HG03342 (cell line): ENCODE measurements around the gene SLC22A16.

Experiments used
- ATAC-seq: cut with Tn5 transposase; IDR thresholded peaks from one replicate; pipeline ENCODE4 v1.9.1; 2021; ENCODE audit warnings: mild to moderate bottlenecking, moderate library complexity; ENCODE audit not compliant: unreplicated experiment

The SLC22A16 gene

GRCh38 chr6:110409794-110410193, 66.6 kb downstream of the SLC22A16 start:
- ATAC-seq = no peak

GRCh38 chr6:110408901-110409300, 67.5 kb downstream of the SLC22A16 start:
- ATAC-seq = no peak

- ATAC-seq = no peak
Observed at GRCh38 chr6:110404607-110405006, 71.8 kb downstream of the SLC22A16 start.

GRCh38 chr6:110401585-110402176, 74.7 kb downstream of the SLC22A16 start:
- no peak for ATAC-seq

- ATAC-seq = no peak
Observed at GRCh38 chr6:110400208-110400607, 76.2 kb downstream of the SLC22A16 start.

GRCh38 chr6:110399219-110400071, 77.0 kb downstream of the SLC22A16 start:
- ATAC-seq = no peak

- ATAC-seq = no peak
Observed at GRCh38 chr6:110398778-110399177, 77.6 kb downstream of the SLC22A16 start.

GRCh38 chr6:110395221-110395620, 81.2 kb downstream of the SLC22A16 start:
- ATAC-seq = no peak

GRCh38 chr6:110394409-110394808, 82.0 kb downstream of the SLC22A16 start:
- ATAC-seq = no peak

- no peak for ATAC-seq
Observed at GRCh38 chr6:110392727-110393126, 83.7 kb downstream of the SLC22A16 start.

GRCh38 chr6:110390404-110390803, 86.0 kb downstream of the SLC22A16 start:
- no peak for ATAC-seq

- ATAC-seq = no peak
Observed at GRCh38 chr6:110389689-110390382, 86.6 kb downstream of the SLC22A16 start.

- ATAC-seq = no peak
Observed at GRCh38 chr6:110387986-110388385, 88.4 kb downstream of the SLC22A16 start.

- ATAC-seq = no peak
Observed at GRCh38 chr6:110385458-110385863, 91.0 kb downstream of the SLC22A16 start.

- ATAC-seq = no peak
Observed at GRCh38 chr6:110378552-110378951, 97.9 kb downstream of the SLC22A16 start.
